Measurements from ENCODE around the gene MAPKAP1. TPM values are rescaled to one million over a fixed set of nuclear protein-coding genes. Genes with fewer than 3 reads are reported as not detected.

Gene MAPKAP1
- total and polyA plus RNA-seq, 2 experiments from 2014 or later = 68.4 to 98.5 TPM

DNA sequence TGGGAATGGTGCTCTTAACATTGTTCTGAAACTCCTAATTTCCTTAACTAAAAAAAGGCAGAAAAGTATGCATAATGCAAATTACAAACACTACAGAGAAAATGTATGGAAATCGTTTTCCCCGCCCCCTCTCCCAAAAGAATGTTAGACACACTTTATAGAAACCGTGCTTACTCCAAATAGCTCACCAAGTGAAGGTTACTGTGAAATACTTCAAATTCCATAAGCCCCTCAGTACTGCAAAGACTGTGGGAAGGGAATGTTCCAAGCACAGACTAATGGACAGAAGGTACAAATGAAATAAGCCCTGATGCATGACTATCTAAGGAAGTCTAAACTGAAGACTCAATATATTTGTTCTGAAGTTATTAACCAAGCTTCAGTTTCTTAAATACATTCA lies 12.5 kb downstream of the MAPKAP1 start:
- H3K4me3 ChIP-seq = no peak overlapping the region
- TF ChIP-seq ZNF114 (CRISPR knock-in tag; IDR thresholded peaks at IDR 0.05) (no peak), CREB1 (CRISPR knock-in tag; IDR thresholded peaks at IDR 0.05; ENCODE audit: low read depth) (no peak), JUNB (IDR thresholded peaks at IDR 0.05; ENCODE audit: unreplicated experiment) (no peak), ZNF331 (CRISPR knock-in tag; IDR thresholded peaks at IDR 0.05; ENCODE audit: low read depth) (no peak), EZH2 (IDR thresholded peaks at IDR 0.05; ENCODE audit: low read depth, unreplicated experiment) (no peak), EZH2phosphoT487 (IDR thresholded peaks at IDR 0.05; ENCODE audit: unreplicated experiment) (no peak), POLR2AphosphoS5 (IDR thresholded peaks at IDR 0.05; ENCODE audit: low read depth) (no peak), NANOG (IDR thresholded peaks at IDR 0.05; ENCODE audit: borderline replicate concordance) (no peak), STAT1 (IDR thresholded peaks at IDR 0.05; ENCODE audit: unreplicated experiment) (no peak)
- TF ChIP-seq, protein P1, sequence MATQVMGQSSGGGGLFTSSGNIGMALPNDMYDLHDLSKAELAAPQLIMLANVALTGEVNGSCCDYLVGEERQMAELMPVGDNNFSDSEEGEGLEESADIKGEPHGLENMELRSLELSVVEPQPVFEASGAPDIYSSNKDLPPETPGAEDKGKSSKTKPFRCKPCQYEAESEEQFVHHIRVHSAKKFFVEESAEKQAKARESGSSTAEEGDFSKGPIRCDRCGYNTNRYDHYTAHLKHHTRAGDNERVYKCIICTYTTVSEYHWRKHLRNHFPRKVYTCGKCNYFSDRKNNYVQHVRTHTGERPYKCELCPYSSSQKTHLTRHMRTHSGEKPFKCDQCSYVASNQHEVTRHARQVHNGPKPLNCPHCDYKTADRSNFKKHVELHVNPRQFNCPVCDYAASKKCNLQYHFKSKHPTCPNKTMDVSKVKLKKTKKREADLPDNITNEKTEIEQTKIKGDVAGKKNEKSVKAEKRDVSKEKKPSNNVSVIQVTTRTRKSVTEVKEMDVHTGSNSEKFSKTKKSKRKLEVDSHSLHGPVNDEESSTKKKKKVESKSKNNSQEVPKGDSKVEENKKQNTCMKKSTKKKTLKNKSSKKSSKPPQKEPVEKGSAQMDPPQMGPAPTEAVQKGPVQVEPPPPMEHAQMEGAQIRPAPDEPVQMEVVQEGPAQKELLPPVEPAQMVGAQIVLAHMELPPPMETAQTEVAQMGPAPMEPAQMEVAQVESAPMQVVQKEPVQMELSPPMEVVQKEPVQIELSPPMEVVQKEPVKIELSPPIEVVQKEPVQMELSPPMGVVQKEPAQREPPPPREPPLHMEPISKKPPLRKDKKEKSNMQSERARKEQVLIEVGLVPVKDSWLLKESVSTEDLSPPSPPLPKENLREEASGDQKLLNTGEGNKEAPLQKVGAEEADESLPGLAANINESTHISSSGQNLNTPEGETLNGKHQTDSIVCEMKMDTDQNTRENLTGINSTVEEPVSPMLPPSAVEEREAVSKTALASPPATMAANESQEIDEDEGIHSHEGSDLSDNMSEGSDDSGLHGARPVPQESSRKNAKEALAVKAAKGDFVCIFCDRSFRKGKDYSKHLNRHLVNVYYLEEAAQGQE (IDR thresholded peaks at IDR 0.05; ENCODE audit: unreplicated experiment) = no peak
- TF ChIP-seq, protein P2, sequence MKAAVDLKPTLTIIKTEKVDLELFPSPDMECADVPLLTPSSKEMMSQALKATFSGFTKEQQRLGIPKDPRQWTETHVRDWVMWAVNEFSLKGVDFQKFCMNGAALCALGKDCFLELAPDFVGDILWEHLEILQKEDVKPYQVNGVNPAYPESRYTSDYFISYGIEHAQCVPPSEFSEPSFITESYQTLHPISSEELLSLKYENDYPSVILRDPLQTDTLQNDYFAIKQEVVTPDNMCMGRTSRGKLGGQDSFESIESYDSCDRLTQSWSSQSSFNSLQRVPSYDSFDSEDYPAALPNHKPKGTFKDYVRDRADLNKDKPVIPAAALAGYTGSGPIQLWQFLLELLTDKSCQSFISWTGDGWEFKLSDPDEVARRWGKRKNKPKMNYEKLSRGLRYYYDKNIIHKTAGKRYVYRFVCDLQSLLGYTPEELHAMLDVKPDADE (IDR thresholded peaks at IDR 0.05) = no peak
- TF ChIP-seq, protein P3, sequence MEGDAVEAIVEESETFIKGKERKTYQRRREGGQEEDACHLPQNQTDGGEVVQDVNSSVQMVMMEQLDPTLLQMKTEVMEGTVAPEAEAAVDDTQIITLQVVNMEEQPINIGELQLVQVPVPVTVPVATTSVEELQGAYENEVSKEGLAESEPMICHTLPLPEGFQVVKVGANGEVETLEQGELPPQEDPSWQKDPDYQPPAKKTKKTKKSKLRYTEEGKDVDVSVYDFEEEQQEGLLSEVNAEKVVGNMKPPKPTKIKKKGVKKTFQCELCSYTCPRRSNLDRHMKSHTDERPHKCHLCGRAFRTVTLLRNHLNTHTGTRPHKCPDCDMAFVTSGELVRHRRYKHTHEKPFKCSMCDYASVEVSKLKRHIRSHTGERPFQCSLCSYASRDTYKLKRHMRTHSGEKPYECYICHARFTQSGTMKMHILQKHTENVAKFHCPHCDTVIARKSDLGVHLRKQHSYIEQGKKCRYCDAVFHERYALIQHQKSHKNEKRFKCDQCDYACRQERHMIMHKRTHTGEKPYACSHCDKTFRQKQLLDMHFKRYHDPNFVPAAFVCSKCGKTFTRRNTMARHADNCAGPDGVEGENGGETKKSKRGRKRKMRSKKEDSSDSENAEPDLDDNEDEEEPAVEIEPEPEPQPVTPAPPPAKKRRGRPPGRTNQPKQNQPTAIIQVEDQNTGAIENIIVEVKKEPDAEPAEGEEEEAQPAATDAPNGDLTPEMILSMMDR (conservative IDR thresholded peaks at IDR 0.05; ENCODE audit: low read depth in 2 of 2) = no peak
- TF ChIP-seq, protein P4, sequence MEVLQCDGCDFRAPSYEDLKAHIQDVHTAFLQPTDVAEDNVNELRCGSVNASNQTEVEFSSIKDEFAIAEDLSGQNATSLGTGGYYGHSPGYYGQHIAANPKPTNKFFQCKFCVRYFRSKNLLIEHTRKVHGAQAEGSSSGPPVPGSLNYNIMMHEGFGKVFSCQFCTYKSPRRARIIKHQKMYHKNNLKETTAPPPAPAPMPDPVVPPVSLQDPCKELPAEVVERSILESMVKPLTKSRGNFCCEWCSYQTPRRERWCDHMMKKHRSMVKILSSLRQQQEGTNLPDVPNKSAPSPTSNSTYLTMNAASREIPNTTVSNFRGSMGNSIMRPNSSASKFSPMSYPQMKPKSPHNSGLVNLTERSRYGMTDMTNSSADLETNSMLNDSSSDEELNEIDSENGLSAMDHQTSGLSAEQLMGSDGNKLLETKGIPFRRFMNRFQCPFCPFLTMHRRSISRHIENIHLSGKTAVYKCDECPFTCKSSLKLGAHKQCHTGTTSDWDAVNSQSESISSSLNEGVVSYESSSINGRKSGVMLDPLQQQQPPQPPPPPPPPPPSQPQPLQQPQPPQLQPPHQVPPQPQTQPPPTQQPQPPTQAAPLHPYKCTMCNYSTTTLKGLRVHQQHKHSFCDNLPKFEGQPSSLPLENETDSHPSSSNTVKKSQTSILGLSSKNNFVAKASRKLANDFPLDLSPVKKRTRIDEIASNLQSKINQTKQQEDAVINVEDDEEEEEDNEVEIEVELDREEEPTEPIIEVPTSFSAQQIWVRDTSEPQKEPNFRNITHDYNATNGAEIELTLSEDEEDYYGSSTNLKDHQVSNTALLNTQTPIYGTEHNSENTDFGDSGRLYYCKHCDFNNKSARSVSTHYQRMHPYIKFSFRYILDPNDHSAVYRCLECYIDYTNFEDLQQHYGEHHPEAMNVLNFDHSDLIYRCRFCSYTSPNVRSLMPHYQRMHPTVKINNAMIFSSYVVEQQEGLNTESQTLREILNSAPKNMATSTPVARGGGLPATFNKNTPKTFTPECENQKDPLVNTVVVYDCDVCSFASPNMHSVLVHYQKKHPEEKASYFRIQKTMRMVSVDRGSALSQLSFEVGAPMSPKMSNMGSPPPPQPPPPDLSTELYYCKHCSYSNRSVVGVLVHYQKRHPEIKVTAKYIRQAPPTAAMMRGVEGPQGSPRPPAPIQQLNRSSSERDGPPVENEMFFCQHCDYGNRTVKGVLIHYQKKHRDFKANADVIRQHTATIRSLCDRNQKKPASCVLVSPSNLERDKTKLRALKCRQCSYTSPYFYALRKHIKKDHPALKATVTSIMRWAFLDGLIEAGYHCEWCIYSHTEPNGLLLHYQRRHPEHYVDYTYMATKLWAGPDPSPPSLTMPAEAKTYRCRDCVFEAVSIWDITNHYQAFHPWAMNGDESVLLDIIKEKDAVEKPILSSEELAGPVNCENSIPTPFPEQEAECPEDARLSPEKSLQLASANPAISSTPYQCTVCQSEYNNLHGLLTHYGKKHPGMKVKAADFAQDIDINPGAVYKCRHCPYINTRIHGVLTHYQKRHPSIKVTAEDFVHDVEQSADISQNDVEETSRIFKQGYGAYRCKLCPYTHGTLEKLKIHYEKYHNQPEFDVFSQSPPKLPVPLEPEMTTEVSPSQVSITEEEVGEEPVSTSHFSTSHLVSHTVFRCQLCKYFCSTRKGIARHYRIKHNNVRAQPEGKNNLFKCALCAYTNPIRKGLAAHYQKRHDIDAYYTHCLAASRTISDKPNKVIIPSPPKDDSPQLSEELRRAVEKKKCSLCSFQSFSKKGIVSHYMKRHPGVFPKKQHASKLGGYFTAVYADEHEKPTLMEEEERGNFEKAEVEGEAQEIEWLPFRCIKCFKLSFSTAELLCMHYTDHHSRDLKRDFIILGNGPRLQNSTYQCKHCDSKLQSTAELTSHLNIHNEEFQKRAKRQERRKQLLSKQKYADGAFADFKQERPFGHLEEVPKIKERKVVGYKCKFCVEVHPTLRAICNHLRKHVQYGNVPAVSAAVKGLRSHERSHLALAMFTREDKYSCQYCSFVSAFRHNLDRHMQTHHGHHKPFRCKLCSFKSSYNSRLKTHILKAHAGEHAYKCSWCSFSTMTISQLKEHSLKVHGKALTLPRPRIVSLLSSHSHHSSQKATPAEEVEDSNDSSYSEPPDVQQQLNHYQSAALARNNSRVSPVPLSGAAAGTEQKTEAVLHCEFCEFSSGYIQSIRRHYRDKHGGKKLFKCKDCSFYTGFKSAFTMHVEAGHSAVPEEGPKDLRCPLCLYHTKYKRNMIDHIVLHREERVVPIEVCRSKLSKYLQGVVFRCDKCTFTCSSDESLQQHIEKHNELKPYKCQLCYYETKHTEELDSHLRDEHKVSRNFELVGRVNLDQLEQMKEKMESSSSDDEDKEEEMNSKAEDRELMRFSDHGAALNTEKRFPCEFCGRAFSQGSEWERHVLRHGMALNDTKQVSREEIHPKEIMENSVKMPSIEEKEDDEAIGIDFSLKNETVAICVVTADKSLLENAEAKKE (CRISPR knock-in tag; IDR thresholded peaks at IDR 0.05) = no peak
- H3K4me3 Mint-ChIP-seq = no peak overlapping the region
- peaks cover 8% of the 10 kb centered on the region; the same call in 1 of the 3 replicates for H3K36me3 Mint-ChIP-seq (ENCODE audit: low read depth)
- no peaks in the 10 kb centered on the region for H3K27me3 Mint-ChIP-seq (ENCODE audit: insufficient read depth, low read depth, poor library complexity)
- H3K27me3 ChIP-seq (ENCODE audit: insufficient read depth) = no peaks in the 10 kb centered on the region
- no peaks in the 10 kb centered on the region; the same call in 1 of the 2 replicates for H3F3A ChIP-seq (replicated peaks; ENCODE audit: low read depth)
- no peak overlapping the region for H2AFZ ChIP-seq
- H3K36me3 ChIP-seq (ENCODE audit: insufficient read depth) = no peaks in the 10 kb centered on the region
- H3K9me3 Mint-ChIP-seq = no peaks in the 10 kb centered on the region; the same call in 2 of the 3 replicates
- peaks cover 86% of the 10 kb centered on the region for H3K79me2 ChIP-seq (replicated peaks; ENCODE audit: insufficient read depth)
- H3K27ac Mint-ChIP-seq = peak overlapping the region; percentile 81
- H3K4me2 ChIP-seq = peak overlapping the region; percentile 3; the same call in 1 of the 2 replicates
- H3K4me1 ChIP-seq (ENCODE audit: insufficient read depth) = peaks cover 18% of the 10 kb centered on the region
- ATAC-seq (peak; percentile 84), DNase-seq (ENCODE audit: low spot score) (peak; percentile 78)
- peaks cover 51% of the 10 kb centered on the region for H3K4me1 Mint-ChIP-seq
- H4K20me1 ChIP-seq (replicated peaks; ENCODE audit: insufficient read depth) = no peaks in the 10 kb centered on the region
- H3K9me2 ChIP-seq (ENCODE audit: insufficient read depth) = no peaks in the 10 kb centered on the region
- H3K27ac ChIP-seq (ENCODE audit: low read depth) = peak overlapping the region; percentile 91

All from GM23338 (cell line).